HepG2 (cell line): ENCODE measurements around the gene C2CD4A. TPM values are rescaled to one million over a fixed set of nuclear protein-coding genes. Genes with fewer than 3 reads are reported as not detected.

ENCODE experiments used
- ARNTL ChIP-seq: sonication (generic); formaldehyde crosslinking; IDR thresholded peaks from 2 replicates; pipeline ENCODE4 v1.4.0; 2020; ENCODE audit warnings: mild to moderate bottlenecking, missing genetic modification reagents
- ATF1 ChIP-seq: IDR thresholded peaks from 2 replicates; pipeline ENCODE4 v1.6.1; 2016; ENCODE audit warnings: mild to moderate bottlenecking, control low read depth
- GTF2F1 ChIP-seq: fragments of 150-350 bp; IDR thresholded peaks from 2 replicates; pipeline ENCODE4 v1.6.1; 2014; ENCODE audit warnings: low read length
- HNRNPLL ChIP-seq: fragments of 200-400 bp; formaldehyde crosslinking; IDR thresholded peaks from 2 replicates; pipeline ENCODE4 v1.6.1; 2017; ENCODE audit warnings: mild to moderate bottlenecking, low read depth, low read length; ENCODE audit not compliant: poor library complexity, severe bottlenecking
- KDM3A ChIP-seq: IDR thresholded peaks from 2 replicates; pipeline ENCODE4 v1.6.1; 2018; ENCODE audit warnings: low read depth, missing compliant biosample characterization
- POLR2A ChIP-seq, 2 experiments: IDR thresholded peaks; 2 replicates each; pipeline ENCODE4 v1.6.1; 2011; ENCODE audit warnings: low read depth in 2 of 2, low read length in 2 of 2, mild to moderate bottlenecking in 1 of 2, moderate library complexity in 1 of 2; ENCODE audit not compliant: insufficient read depth in 1 of 2
- ZNF136 ChIP-seq: sonication (generic); formaldehyde crosslinking; IDR thresholded peaks from 2 replicates; pipeline ENCODE4 v1.8.1; 2022; ENCODE audit warnings: low read depth, mild to moderate bottlenecking, moderate library complexity, missing genetic modification reagents
- ZNF333 ChIP-seq: sonication (generic); formaldehyde crosslinking; IDR thresholded peaks from 2 replicates; pipeline ENCODE4 v1.4.0; 2020; ENCODE audit warnings: mild to moderate bottlenecking, missing genetic modification reagents, borderline replicate concordance
- ZNF343 ChIP-seq: sonication (generic); formaldehyde crosslinking; IDR thresholded peaks from 2 replicates; pipeline ENCODE4 v1.4.0; 2020; ENCODE audit warnings: mild to moderate bottlenecking, missing genetic modification reagents
- ZNF564 ChIP-seq: sonication (generic); formaldehyde crosslinking; IDR thresholded peaks from 2 replicates; pipeline ENCODE4 v1.8.1; 2023; ENCODE audit warnings: mild to moderate bottlenecking, missing genetic modification reagents
- ZNF567 ChIP-seq: sonication (generic); formaldehyde crosslinking; IDR thresholded peaks from 2 replicates; pipeline ENCODE4 v1.8.1; 2023; ENCODE audit warnings: mild to moderate bottlenecking, missing genetic modification reagents, borderline replicate concordance
- ZNF614 ChIP-seq: IDR thresholded peaks from 2 replicates; pipeline ENCODE4 v1.6.1; 2018; ENCODE audit warnings: missing biosample characterization, missing genetic modification reagents, inconsistent platforms, borderline replicate concordance
- ZSCAN12 ChIP-seq: sonication (generic); formaldehyde crosslinking; IDR thresholded peaks from 2 replicates; pipeline ENCODE4 v1.9.0; 2021; ENCODE audit warnings: mild to moderate bottlenecking, missing genetic modification reagents
- polyA plus RNA-seq, 8 experiments: library from polyadenylated mRNA; depleted of rRNA in 3 of 8; stranded (reverse) in 7 of 8; unstranded in 1 of 8; fragments of >200 nt; fragmentation: Illumina TruSeq in 4 of 8; extraction: Trizol in 4 of 8; gene quantifications; 2 replicates each; pipeline versions ENCODE4 v1.2.1 to v1.2.3, GENCODE V29; 2011 to 2016; ENCODE audit warnings: low read depth in 4 of 8, missing spikeins in 1 of 8, mixed read lengths in 1 of 8; ENCODE audit not compliant: insufficient read depth in 1 of 8
- total RNA-seq, 5 experiments: library from RNA; depleted of rRNA; stranded (reverse); fragments of >200 nt; fragmentation: Illumina TruSeq; extraction: Trizol; gene quantifications; 2 replicates each; pipeline ENCODE4 v1.2.3, GENCODE V29; 2016; ENCODE audit warnings: low read depth in 1 of 5
- TF ChIP-seq, protein P1 (sequence below): sonication (generic); formaldehyde crosslinking; IDR thresholded peaks from 2 replicates; pipeline ENCODE4 v1.4.0; 2020; ENCODE audit warnings: missing genetic modification reagents, borderline replicate concordance
- TF ChIP-seq, protein P2 (sequence below): sonication (generic); formaldehyde crosslinking; IDR thresholded peaks from 2 replicates; pipeline ENCODE4 v1.5.0; 2020; ENCODE audit warnings: mild to moderate bottlenecking, missing genetic modification reagents
- TF ChIP-seq, protein P3 (sequence below), 2 experiments: sonication (generic) in 1 of 2; formaldehyde crosslinking in 1 of 2; IDR thresholded peaks; 2 replicates each; pipeline versions ENCODE4 v1.5.1 to v1.6.1; 2011 to 2020; ENCODE audit warnings: borderline replicate concordance in 1 of 2, low read depth in 1 of 2, low read length in 1 of 2, mild to moderate bottlenecking in 1 of 2, missing genetic modification reagents in 1 of 2, moderate library complexity in 1 of 2
- TF ChIP-seq, protein P4 (sequence below): sonication (generic); formaldehyde crosslinking; IDR thresholded peaks from 2 replicates; pipeline ENCODE4 v1.5.1; 2020; ENCODE audit warnings: mild to moderate bottlenecking, missing genetic modification reagents, moderate library complexity
- TF ChIP-seq, protein P5 (sequence below): sonication (generic); formaldehyde crosslinking; IDR thresholded peaks from 2 replicates; pipeline ENCODE4 v1.8.0; 2022; ENCODE audit warnings: missing genetic modification reagents, mild to moderate bottlenecking, inconsistent platforms, borderline replicate concordance

Gene C2CD4A
- total and polyA plus RNA-seq, 2 of the 13 experiments (the other 11 are each of a cell fraction or from before 2014, with no cell fraction given): 0.20 TPM; not detected in 1

DNA sequence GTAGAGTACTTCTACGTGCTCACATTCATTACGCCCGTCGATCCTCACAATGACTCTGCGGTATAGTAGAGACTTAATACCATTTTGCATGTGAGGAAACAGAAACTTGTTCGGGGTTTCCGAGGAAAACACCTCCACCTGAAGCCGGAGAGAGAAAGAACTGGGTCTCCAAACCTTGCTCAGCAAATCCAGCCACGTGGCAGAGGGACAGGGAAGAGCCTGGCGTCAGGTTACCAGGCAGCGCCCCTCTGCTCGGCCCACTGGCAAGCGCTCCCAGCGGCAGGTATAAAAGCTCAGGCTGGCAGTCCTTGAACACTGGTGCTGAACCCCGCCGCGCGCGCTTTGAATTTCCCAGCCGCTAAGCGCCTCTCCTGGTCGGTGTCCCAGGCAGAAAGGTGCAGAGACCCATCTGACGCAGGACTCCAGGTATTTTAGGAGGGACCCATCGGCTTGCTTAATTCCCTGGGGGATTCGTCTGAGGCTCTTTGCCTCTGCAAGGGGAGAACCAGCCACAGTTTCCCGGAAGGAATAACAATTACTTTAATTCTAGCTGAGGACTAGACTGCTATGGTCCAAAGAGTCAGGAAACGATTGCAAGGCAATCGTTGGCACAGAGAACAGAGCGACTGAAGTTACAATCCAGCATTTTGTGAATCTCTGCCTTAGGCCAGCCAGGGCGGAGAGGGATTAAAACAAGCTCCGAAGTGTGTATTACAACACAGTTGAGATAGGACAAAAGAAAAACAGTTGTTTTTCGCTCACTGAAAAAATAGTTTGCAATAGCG is at the start of gene C2CD4A (continued):
- TF ChIP-seq, protein P1, sequence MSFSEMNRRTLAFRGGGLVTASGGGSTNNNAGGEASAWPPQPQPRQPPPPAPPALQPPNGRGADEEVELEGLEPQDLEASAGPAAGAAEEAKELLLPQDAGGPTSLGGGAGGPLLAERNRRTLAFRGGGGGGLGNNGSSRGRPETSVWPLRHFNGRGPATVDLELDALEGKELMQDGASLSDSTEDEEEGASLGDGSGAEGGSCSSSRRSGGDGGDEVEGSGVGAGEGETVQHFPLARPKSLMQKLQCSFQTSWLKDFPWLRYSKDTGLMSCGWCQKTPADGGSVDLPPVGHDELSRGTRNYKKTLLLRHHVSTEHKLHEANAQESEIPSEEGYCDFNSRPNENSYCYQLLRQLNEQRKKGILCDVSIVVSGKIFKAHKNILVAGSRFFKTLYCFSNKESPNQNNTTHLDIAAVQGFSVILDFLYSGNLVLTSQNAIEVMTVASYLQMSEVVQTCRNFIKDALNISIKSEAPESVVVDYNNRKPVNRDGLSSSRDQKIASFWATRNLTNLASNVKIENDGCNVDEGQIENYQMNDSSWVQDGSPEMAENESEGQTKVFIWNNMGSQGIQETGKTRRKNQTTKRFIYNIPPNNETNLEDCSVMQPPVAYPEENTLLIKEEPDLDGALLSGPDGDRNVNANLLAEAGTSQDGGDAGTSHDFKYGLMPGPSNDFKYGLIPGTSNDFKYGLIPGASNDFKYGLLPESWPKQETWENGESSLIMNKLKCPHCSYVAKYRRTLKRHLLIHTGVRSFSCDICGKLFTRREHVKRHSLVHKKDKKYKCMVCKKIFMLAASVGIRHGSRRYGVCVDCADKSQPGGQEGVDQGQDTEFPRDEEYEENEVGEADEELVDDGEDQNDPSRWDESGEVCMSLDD (CRISPR knock-in tag): no peak
- TF ChIP-seq ARNTL (CRISPR knock-in tag) (peak; percentile 71), GTF2F1 (no peak), ATF1 (no peak), POLR2A (IDR thresholded peaks at IDR 0.05; ENCODE audit: insufficient read depth in 1 of 2, low read depth in 2 of 2, low read length in 2 of 2) (peak in 1 of 2 experiments; percentile 72; a peak in 2 of 4 replicates), ZNF614 (CRISPR knock-in tag) (peak; percentile 30; the same call in 1 of the 2 replicates), ZNF343 (CRISPR knock-in tag) (0 out of 2 replicates have a peak, but pooled peaks have one; percentile 42), KDM3A (peak; percentile 67; the same call in 1 of the 2 replicates), ZNF136 (CRISPR knock-in tag) (no peak), ZNF564 (CRISPR knock-in tag) (peak; percentile 99), HNRNPLL (no peak), ZSCAN12 (CRISPR knock-in tag) (no peak), ZNF333 (CRISPR knock-in tag) (no peak), ZNF567 (CRISPR knock-in tag) (no peak)
- TF ChIP-seq, protein P2, sequence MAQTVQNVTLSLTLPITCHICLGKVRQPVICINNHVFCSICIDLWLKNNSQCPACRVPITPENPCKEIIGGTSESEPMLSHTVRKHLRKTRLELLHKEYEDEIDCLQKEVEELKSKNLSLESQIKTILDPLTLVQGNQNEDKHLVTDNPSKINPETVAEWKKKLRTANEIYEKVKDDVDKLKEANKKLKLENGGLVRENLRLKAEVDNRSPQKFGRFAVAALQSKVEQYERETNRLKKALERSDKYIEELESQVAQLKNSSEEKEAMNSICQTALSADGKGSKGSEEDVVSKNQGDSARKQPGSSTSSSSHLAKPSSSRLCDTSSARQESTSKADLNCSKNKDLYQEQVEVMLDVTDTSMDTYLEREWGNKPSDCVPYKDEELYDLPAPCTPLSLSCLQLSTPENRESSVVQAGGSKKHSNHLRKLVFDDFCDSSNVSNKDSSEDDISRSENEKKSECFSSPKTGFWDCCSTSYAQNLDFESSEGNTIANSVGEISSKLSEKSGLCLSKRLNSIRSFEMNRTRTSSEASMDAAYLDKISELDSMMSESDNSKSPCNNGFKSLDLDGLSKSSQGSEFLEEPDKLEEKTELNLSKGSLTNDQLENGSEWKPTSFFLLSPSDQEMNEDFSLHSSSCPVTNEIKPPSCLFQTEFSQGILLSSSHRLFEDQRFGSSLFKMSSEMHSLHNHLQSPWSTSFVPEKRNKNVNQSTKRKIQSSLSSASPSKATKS: no peak
- TF ChIP-seq, protein P3, sequence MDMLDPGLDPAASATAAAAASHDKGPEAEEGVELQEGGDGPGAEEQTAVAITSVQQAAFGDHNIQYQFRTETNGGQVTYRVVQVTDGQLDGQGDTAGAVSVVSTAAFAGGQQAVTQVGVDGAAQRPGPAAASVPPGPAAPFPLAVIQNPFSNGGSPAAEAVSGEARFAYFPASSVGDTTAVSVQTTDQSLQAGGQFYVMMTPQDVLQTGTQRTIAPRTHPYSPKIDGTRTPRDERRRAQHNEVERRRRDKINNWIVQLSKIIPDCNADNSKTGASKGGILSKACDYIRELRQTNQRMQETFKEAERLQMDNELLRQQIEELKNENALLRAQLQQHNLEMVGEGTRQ (IDR thresholded peaks at IDR 0.05; ENCODE audit: low read depth, low read length): 0 out of 2 replicates have a peak, but pooled peaks have one; percentile 24
- TF ChIP-seq, protein P3 (CRISPR knock-in tag; IDR thresholded peaks at IDR 0.05; ENCODE audit: borderline replicate concordance): no peak; the same call in 1 of the 2 replicates
- TF ChIP-seq, protein P4, sequence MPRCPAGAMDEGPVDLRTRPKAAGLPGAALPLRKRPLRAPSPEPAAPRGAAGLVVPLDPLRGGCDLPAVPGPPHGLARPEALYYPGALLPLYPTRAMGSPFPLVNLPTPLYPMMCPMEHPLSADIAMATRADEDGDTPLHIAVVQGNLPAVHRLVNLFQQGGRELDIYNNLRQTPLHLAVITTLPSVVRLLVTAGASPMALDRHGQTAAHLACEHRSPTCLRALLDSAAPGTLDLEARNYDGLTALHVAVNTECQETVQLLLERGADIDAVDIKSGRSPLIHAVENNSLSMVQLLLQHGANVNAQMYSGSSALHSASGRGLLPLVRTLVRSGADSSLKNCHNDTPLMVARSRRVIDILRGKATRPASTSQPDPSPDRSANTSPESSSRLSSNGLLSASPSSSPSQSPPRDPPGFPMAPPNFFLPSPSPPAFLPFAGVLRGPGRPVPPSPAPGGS (CRISPR knock-in tag): no peak
- TF ChIP-seq, protein P5, sequence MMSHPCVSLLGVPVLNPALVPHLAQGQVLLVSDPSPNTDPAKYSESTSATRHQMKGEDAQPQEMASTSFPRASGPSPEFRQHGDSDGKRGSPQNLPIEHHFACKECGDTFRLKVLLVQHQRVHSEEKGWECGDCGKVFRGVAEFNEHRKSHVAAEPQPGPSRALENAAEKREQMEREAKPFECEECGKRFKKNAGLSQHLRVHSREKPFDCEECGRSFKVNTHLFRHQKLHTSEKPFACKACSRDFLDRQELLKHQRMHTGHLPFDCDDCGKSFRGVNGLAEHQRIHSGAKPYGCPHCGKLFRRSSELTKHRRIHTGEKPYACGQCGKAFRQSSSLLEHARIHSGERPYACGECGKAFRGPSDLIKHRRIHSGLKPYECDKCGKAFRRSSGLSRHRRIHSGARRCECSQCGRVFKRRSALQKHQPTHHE (CRISPR knock-in tag): no peak
